Prostate gland (tissue), 2 donors: ENCODE results near the gene NGLY1. TPM values are rescaled to one million over a fixed set of nuclear protein-coding genes. Genes with fewer than 3 reads are reported as not detected.

Experiments used
- DNase-seq: peaks from one replicate; pipeline ENCODE4 v3.0.0-alpha.2; 2019; ENCODE audit warnings: low spot score
- H3K27ac ChIP-seq, 2 donors: fragments of 200-600 bp; sonication (generic); 2 replicates each; pipeline ENCODE4 v1.5.1; 2017 to 2019
- H3K27me3 ChIP-seq: fragments of 200-600 bp; sonication (generic); replicated peaks from 2 replicates; pipeline ENCODE4 v1.5.1; 2019; ENCODE audit not compliant: insufficient read depth
- H3K36me3 ChIP-seq, 2 donors: fragments of 200-600 bp; sonication (generic); 1 replicate in 1 of 2; 2 replicates in 1 of 2; pipeline versions ENCODE4 v1.5.1 to v1.8.1; 2017 to 2019
- H3K4me1 ChIP-seq: fragments of 200-600 bp; sonication (generic); replicated peaks from 2 replicates; pipeline ENCODE4 v1.5.1; 2019
- H3K4me3 ChIP-seq, 2 donors: fragments of 200-600 bp; sonication (generic); 2 replicates each; pipeline ENCODE4 v1.5.1; 2017 to 2019
- H3K9me3 ChIP-seq: fragments of 200-600 bp; sonication (generic); 2 replicates; pipeline ENCODE4 v1.5.1; 2017
- POLR2A ChIP-seq: fragments of 450-650 bp; IDR thresholded peaks from one replicate; pipeline ENCODE4 v1.6.1; 2016; ENCODE audit warnings: antibody characterized with exemption, mild to moderate bottlenecking
- POLR2AphosphoS5 ChIP-seq: sonication (generic); formaldehyde crosslinking; IDR thresholded peaks from one replicate; pipeline ENCODE4 v1.6.1; 2017; ENCODE audit warnings: antibody characterized with exemption
- WGBS: methylation state at CpG from one replicate; pipeline ENCODE4 v1.1.5; 2018; 5-methylcytosine and 5-hydroxymethylcytosine counted together
- intact Hi-C: fragments of 100-400 bp; cut with DNase I; formaldehyde crosslinking; loops from one replicate; pipeline ENCODE4 v1.14.2; 2022
- small RNA-seq, 2 donors: library from RNA; depleted of rRNA; stranded (forward); fragments of <200 nt; gene quantifications; one replicate each; pipeline ENCODE3, GENCODE V24; 2016
- total RNA-seq, 2 donors: library from RNA; depleted of rRNA; stranded (reverse); fragments of >200 nt; gene quantifications; one replicate each; pipeline ENCODE4 v1.1.0, GENCODE V29; 2016
- TF ChIP-seq, protein P1 (sequence below), 4 experiments: fragments of 200-600 bp in 2 of 4; fragments of 450-650 bp in 2 of 4; sonication (generic) in 2 of 4; IDR thresholded peaks; 1 replicate in 3 of 4; 2 replicates in 1 of 4; pipeline ENCODE4 v1.5.1; 2016 to 2019; ENCODE audit warnings: antibody characterized with exemption in 4 of 4, mild to moderate bottlenecking in 2 of 4, moderate library complexity in 2 of 4

NGLY1 gene
- total RNA-seq, 2 donors from 2014 or later, result 35.6 to 36.8 TPM

DNA sequence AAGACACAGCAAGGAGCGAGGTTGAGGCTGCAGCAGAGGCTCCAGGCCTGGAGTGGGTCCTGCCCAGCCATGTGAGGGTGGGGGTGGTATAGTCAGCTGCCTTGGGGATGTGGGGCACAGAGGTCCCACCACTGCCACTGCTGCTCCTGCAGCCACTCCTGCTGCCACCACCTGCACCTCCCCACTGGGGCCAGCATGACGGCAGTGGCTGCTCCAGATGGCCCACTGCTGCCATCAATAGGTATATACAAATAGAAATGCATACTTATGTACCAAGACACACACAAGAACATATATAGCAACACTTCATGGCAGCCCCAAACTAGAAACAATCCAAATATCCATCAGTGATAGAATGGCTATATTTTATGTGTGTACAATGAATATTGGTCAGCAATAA, 108.6 kb downstream of the NGLY1 start:
- intact Hi-C loops, result no loop called here
- 90% methylated on average over 2 of the region's 2 CpGs for WGBS

DNA sequence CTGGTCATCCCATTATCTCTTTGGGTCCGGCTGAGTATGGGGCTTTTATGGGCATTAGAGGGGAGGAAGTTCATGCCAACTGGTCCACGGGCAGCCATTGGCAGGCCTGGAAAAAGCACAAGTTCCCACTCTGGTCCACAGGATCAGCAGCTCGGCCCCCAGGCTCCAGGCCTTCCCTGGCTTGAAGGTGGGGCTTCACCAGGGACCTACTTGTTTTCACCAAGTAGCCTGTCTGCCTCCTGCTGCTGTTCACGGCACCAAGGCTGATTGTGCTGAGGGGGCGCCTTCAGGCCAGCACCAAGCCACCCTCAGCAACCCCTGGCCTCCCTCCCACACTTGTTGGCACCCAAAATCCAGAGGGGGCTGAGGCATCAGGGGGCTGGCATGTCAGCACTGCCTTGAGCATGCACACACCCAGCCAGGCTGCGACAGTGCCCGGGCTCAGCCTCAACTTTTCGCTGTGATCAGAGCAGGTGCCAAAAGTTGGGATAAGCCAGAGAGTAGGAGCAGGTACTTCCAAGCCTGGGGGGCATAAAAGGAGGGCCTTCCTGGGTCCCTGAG, 109.4 kb downstream of the NGLY1 start:
- Histone ChIP-seq H3K4me1 (no peaks in the 10 kb centered on the region), H3K27ac (no peak overlapping the region), H3K27me3 (no peaks in the 10 kb centered on the region), H3K9me3 (no peaks in the 10 kb centered on the region), H3K36me3 (no peaks in the 10 kb centered on the region), H3K4me3 (no peak overlapping the region)
- no peak for DNase-seq
- TF ChIP-seq POLR2AphosphoS5 (no peak), POLR2A (no peak)
- TF ChIP-seq, protein P1, sequence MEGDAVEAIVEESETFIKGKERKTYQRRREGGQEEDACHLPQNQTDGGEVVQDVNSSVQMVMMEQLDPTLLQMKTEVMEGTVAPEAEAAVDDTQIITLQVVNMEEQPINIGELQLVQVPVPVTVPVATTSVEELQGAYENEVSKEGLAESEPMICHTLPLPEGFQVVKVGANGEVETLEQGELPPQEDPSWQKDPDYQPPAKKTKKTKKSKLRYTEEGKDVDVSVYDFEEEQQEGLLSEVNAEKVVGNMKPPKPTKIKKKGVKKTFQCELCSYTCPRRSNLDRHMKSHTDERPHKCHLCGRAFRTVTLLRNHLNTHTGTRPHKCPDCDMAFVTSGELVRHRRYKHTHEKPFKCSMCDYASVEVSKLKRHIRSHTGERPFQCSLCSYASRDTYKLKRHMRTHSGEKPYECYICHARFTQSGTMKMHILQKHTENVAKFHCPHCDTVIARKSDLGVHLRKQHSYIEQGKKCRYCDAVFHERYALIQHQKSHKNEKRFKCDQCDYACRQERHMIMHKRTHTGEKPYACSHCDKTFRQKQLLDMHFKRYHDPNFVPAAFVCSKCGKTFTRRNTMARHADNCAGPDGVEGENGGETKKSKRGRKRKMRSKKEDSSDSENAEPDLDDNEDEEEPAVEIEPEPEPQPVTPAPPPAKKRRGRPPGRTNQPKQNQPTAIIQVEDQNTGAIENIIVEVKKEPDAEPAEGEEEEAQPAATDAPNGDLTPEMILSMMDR (IDR thresholded peaks at IDR 0.05), result no peak
- WGBS, result 96% methylated on average over 8 of the region's 8 CpGs
- intact Hi-C loops, result no loop called here

More for the DNA sequence above, 108.6 kb downstream of the NGLY1 start:
- no peaks in the 10 kb centered on the region for H3K9me3 ChIP-seq
- H3K4me1 ChIP-seq, result no peaks in the 10 kb centered on the region
- no peaks in the 10 kb centered on the region for H3K36me3 ChIP-seq
- no peak for DNase-seq
- H3K27ac ChIP-seq, result no peak overlapping the region
- H3K4me3 ChIP-seq, result no peak overlapping the region
- no peaks in the 10 kb centered on the region for H3K27me3 ChIP-seq
- TF ChIP-seq, protein P1 (IDR thresholded peaks at IDR 0.05), result no peak
- TF ChIP-seq POLR2A (no peak), POLR2AphosphoS5 (no peak)

Small RNAs within 50 kb of the gene (small RNA-seq; reads per million reads assigned to genes)
- gene CRIP1P2, result 0 reads per million in 2 donors

Other genes with a start within 250 kb of the NGLY1 start
- 100 to 1,000 TPM in 1 of 2 donors, 10 to 100 TPM in 1; 85.3 to 109 TPM for gene TOP2B, start 118.5 kb downstream of the NGLY1 start, total RNA-seq
- gene OXSM, start 6.6 kb upstream of the NGLY1 start, total RNA-seq, result 1 to 10 TPM; 9.4 to 9.5 TPM